ENCODE data around the gene ARFIP2. TPM values are rescaled to one million over a fixed set of nuclear protein-coding genes. Genes with fewer than 3 reads are reported as not detected.

The ARFIP2 gene
- total RNA-seq, 1 experiment from 2014 or later = 55.1 TPM

DNA sequence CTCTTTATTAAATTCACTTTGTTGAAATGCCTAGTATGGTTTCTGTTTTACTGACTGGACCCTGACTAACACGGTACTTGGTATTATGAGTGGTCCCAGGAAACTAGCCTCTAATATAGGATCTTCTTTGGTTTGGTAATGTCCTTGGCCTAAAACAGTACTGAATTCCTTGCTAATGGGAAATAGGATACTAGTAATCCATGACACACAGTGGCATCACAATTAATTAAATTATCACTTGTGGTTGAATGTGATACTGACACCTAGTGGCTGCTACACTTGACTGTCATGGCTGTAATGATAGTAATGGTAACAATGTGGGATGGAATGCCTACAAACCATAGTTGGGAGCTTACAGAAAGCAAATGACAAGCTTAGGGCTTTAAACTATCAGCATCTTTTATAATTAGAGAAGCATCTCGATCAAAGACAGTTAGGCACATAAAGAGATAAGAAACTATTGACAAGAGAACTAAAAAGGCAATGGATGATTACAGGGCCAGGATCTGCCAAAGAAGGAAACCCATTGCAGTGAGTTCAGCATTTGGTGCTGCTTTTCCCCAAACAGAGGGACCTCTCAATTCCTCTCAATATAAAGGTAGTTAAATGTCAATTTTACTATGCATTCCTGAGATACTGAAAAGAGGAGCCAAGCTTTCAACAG lies 24.6 kb upstream of the ARFIP2 start:
- Mint-ChIP-seq H3K27me3 (ENCODE audit: low read depth) (no peaks in the 10 kb centered on the region), H3K27ac (no peak overlapping the region), H3K4me3 (no peak overlapping the region), H3K4me1 (no peaks in the 10 kb centered on the region), H3K36me3 (ENCODE audit: insufficient read depth in 1 of 3, low read depth in 3 of 3) (peaks cover 4 to 13% (median 11%) of the 10 kb centered on the region in 3 experiments; a peak in 3 of 7 replicates), H3K9me3 (no peaks in the 10 kb centered on the region)
- H3K79me2 ChIP-seq (ENCODE audit: insufficient read depth, low read length) = no peaks in the 10 kb centered on the region
- H3K4me2 ChIP-seq (ENCODE audit: insufficient read depth, insufficient read length, low read length) = no peak overlapping the region
- H4K91ac ChIP-seq (ENCODE audit: insufficient read length, low read depth, low read length) = no peak overlapping the region
- H2BK15ac ChIP-seq (ENCODE audit: low read depth, low read length) = no peak overlapping the region
- no peaks in the 10 kb centered on the region for H3K4me1 ChIP-seq (ENCODE audit: insufficient read depth, low read length)
- no peak overlapping the region for H2BK120ac ChIP-seq (ENCODE audit: low read depth, low read length, poor library complexity, severe bottlenecking)
- no peak overlapping the region for H3K27ac ChIP-seq (ENCODE audit: insufficient read length, low read depth, low read length)
- H3K14ac ChIP-seq (ENCODE audit: insufficient read depth, low read length) = no peak overlapping the region
- no peaks in the 10 kb centered on the region for H3K9me3 ChIP-seq (ENCODE audit: control insufficient read depth, low read depth, low read length)
- no peak overlapping the region for H3T11ph ChIP-seq (ENCODE audit: low read length)
- peak; percentile 83 for TF ChIP-seq CTCF (conservative IDR thresholded peaks at IDR 0.05)
- H2AK5ac ChIP-seq (ENCODE audit: insufficient read length, low read length) = no peak overlapping the region
- no peak overlapping the region for H2AFZ ChIP-seq (ENCODE audit: low read length)
- no peak overlapping the region for H3K56ac ChIP-seq (ENCODE audit: insufficient read length, low read depth, low read length)
- H4K5ac ChIP-seq (ENCODE audit: insufficient read length, low read depth, low read length) = no peak overlapping the region
- no peaks in the 10 kb centered on the region for H3K23me2 ChIP-seq (ENCODE audit: insufficient read length, low read depth, low read length, poor library complexity, severe bottlenecking)
- H2BK20ac ChIP-seq (ENCODE audit: low read depth, low read length, poor library complexity, severe bottlenecking) = no peak overlapping the region
- H3K9ac ChIP-seq (ENCODE audit: extremely low read depth, insufficient read length, low read length) = no peak overlapping the region
- H4K8ac ChIP-seq (replicated peaks; ENCODE audit: insufficient read length, low read depth, low read length) = no peak overlapping the region
- no peak overlapping the region for H3K18ac ChIP-seq (ENCODE audit: insufficient read length, low read depth, low read length)
- no peak overlapping the region for H2BK5ac ChIP-seq (ENCODE audit: insufficient read length, low read length)
- no peak overlapping the region for H3K4ac ChIP-seq (ENCODE audit: low read depth, low read length)
- WGBS (ENCODE audit: extremely low coverage, insufficient read length, low lambda C conversion rate) = no CpG with 5 or more reads among the region's 2 CpGs
- no peaks in the 10 kb centered on the region for H3K27me3 ChIP-seq (ENCODE audit: insufficient read depth, low read length)
- no peak overlapping the region for H2BK12ac ChIP-seq (ENCODE audit: insufficient read length, low read depth, low read length)
- H3K79me1 ChIP-seq (ENCODE audit: insufficient read depth, low read depth, low read length, poor library complexity, severe bottlenecking) = no peaks in the 10 kb centered on the region
- no peaks in the 10 kb centered on the region for H4K20me1 ChIP-seq (ENCODE audit: control insufficient read depth, insufficient read depth, insufficient read length)
- no peak for DNase-seq
- H3K23ac ChIP-seq (ENCODE audit: insufficient read length, low read depth, low read length) = no peak overlapping the region

Data from H9 (cell line).